Mesendoderm (in vitro differentiated cells): Measurements from ENCODE around the gene TAS2R43.
"Not testable (repeated sequence)": the region's sequence is repeated elsewhere in the genome, so short reads cannot be mapped to it uniquely, and the experiment has no call there.

Source experiments
- DNase-seq: peaks from one replicate; pipeline ENCODE4 v3.0.0; 2013
- H2AK5ac ChIP-seq: 2 replicates; pipeline ENCODE4 v1.6.1; 2013; ENCODE audit warnings: low read length, inconsistent platforms
- H2BK120ac ChIP-seq: 2 replicates; pipeline ENCODE4 v1.6.1; 2013; ENCODE audit warnings: low read depth, mild to moderate bottlenecking, low read length, moderate library complexity, mixed read lengths
- H2BK15ac ChIP-seq: replicated peaks from 2 replicates; pipeline ENCODE4 v1.6.1; 2013; ENCODE audit warnings: low read depth, mild to moderate bottlenecking, moderate library complexity
- H2BK5ac ChIP-seq: 2 replicates; pipeline ENCODE4 v1.6.1; 2013; ENCODE audit warnings: low read length, inconsistent platforms
- H3K18ac ChIP-seq: 2 replicates; pipeline ENCODE4 v1.6.1; 2013; ENCODE audit warnings: mild to moderate bottlenecking, low read length, mixed read lengths
- H3K23ac ChIP-seq: one replicate; pipeline ENCODE4 v1.6.1; 2013; ENCODE audit warnings: low read length
- H3K27ac ChIP-seq: 2 replicates; pipeline ENCODE4 v1.5.1; 2013; ENCODE audit warnings: low read depth, mild to moderate bottlenecking, inconsistent platforms, low read length, moderate library complexity
- H3K27me3 ChIP-seq: 2 replicates; pipeline ENCODE4 v1.6.1; 2013; ENCODE audit warnings: low read length, control low read depth, mild to moderate bottlenecking, inconsistent platforms; ENCODE audit not compliant: insufficient read depth, poor library complexity
- H3K36me3 ChIP-seq: 2 replicates; pipeline ENCODE4 v1.6.1; 2013; ENCODE audit warnings: low read length, inconsistent platforms; ENCODE audit not compliant: control insufficient read depth, insufficient read depth
- H3K4ac ChIP-seq: one replicate; pipeline ENCODE4 v1.6.1; 2013; ENCODE audit warnings: low read depth, mild to moderate bottlenecking, low read length, moderate library complexity
- H3K4me1 ChIP-seq: 2 replicates; pipeline ENCODE4 v1.6.1; 2013; ENCODE audit warnings: low read depth, low read length, inconsistent platforms; ENCODE audit not compliant: control insufficient read depth
- H3K4me2 ChIP-seq: 2 replicates; pipeline ENCODE4 v1.6.1; 2013; ENCODE audit warnings: low read length
- H3K4me3 ChIP-seq: 2 replicates; pipeline ENCODE4 v1.5.1; 2013; ENCODE audit warnings: mild to moderate bottlenecking, low read length
- H3K56ac ChIP-seq: one replicate; pipeline ENCODE4 v1.6.1; 2013; ENCODE audit warnings: low read length
- H3K79me1 ChIP-seq: 2 replicates; pipeline ENCODE4 v1.6.1; 2013; ENCODE audit warnings: low read length, inconsistent platforms
- H3K79me2 ChIP-seq: 2 replicates; pipeline ENCODE4 v1.6.1; 2013; ENCODE audit warnings: mild to moderate bottlenecking, low read length; ENCODE audit not compliant: control insufficient read depth, insufficient read depth
- H3K9ac ChIP-seq: 2 replicates; pipeline ENCODE4 v1.6.1; 2013; ENCODE audit warnings: low read length, inconsistent platforms
- H4K5ac ChIP-seq: one replicate; pipeline ENCODE4 v1.6.1; 2013; ENCODE audit warnings: low read length
- H4K8ac ChIP-seq: one replicate; pipeline ENCODE4 v1.6.1; 2013; ENCODE audit warnings: low read depth, mild to moderate bottlenecking, control low read depth, low read length, moderate library complexity
- WGBS: extraction: QIAGEN DNeasy Blood & Tissue Kit; methylation state at CpG from one replicate; pipeline ENCODE4 v1.1.7; 2013; ENCODE audit warnings: low lambda C conversion rate, missing lambda C conversion rate; ENCODE audit not compliant: insufficient coverage; ENCODE audit errors: extremely low coverage; 5-methylcytosine and 5-hydroxymethylcytosine counted together

TAS2R43 gene

DNA sequence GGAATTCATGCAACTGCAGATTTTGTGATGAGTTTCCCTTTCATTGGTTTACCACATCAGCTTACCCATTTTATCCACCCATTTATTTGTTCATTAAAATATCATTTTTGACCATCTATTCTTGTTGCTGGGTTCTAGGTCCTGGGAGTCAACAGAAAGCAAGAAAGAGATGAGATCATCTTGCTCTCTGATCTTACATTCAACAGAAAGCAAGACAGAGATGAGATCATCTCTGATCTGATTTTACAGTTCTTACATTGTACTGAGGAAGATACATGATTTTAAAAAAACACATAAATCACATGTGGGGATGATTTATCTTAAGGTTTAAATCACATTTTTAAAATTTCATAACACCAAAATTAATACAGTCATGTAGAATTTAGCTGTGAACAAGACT lies 32.3 kb downstream of the TAS2R43 start:
- H2BK120ac ChIP-seq: no peak overlapping the region
- H3K4me2 ChIP-seq: no peak overlapping the region
- H3K79me1 ChIP-seq: no peaks in the 10 kb centered on the region
- no peaks in the 10 kb centered on the region for H3K4me1 ChIP-seq
- no peak for DNase-seq
- no peak overlapping the region for H2AK5ac ChIP-seq
- no peak overlapping the region for H3K9ac ChIP-seq
- H4K8ac ChIP-seq: no peak overlapping the region
- H3K4ac ChIP-seq: no peak overlapping the region
- H3K27ac ChIP-seq: no peak overlapping the region
- no peak overlapping the region for H3K56ac ChIP-seq
- no peak overlapping the region for H3K18ac ChIP-seq
- no peak overlapping the region for H3K4me3 ChIP-seq
- no peak overlapping the region for H4K5ac ChIP-seq
- no peak overlapping the region for H3K23ac ChIP-seq
- no peaks in the 10 kb centered on the region for H3K36me3 ChIP-seq
- no peak overlapping the region for H2BK5ac ChIP-seq
- no peaks in the 10 kb centered on the region for H3K27me3 ChIP-seq
- H3K79me2 ChIP-seq: no peaks in the 10 kb centered on the region
- no peak overlapping the region for H2BK15ac ChIP-seq

DNA sequence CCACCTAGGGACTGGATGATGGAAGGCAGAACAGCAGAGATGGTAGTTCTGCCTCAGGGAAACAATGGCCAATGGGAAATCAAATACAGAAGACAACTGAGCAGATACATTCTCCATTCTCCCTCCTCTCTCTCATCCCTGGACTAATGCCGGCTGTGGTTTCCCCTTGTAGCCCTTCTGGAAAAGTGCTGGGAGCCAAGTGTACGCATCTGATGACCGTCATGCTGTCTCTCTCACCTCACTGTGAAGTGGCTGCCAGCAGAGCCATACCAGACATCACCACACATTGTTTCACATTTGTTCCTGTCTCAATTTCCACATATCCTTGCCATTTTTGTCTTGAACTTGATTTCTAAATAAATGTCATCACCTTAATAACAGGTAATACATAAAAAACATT lies 33.1 kb downstream of the TAS2R43 start:
- no peaks in the 10 kb centered on the region for H3K27me3 ChIP-seq
- H4K8ac ChIP-seq: no peak overlapping the region
- no peak overlapping the region for H3K9ac ChIP-seq
- H4K5ac ChIP-seq: no peak overlapping the region
- H2BK15ac ChIP-seq: no peak overlapping the region
- H3K27ac ChIP-seq: no peak overlapping the region
- no peaks in the 10 kb centered on the region for H3K79me1 ChIP-seq
- H3K36me3 ChIP-seq: no peaks in the 10 kb centered on the region
- WGBS: no CpG with 5 or more reads among the region's 3 CpGs
- H2BK120ac ChIP-seq: no peak overlapping the region
- no peak overlapping the region for H3K4me2 ChIP-seq
- no peak for DNase-seq
- H3K4ac ChIP-seq: no peak overlapping the region
- no peaks in the 10 kb centered on the region for H3K79me2 ChIP-seq
- H3K18ac ChIP-seq: no peak overlapping the region
- H3K23ac ChIP-seq: no peak overlapping the region
- H3K56ac ChIP-seq: no peak overlapping the region
- no peak overlapping the region for H2AK5ac ChIP-seq
- no peaks in the 10 kb centered on the region for H3K4me1 ChIP-seq
- no peak overlapping the region for H2BK5ac ChIP-seq
- H3K4me3 ChIP-seq: no peak overlapping the region

- H3K23ac ChIP-seq: no peak overlapping the region
- no peak overlapping the region for H4K8ac ChIP-seq
- no peak overlapping the region for H3K56ac ChIP-seq
- H3K4me2 ChIP-seq: no peak overlapping the region
- H2BK5ac ChIP-seq: no peak overlapping the region
- no peaks in the 10 kb centered on the region for H3K36me3 ChIP-seq
- no peak overlapping the region for H4K5ac ChIP-seq
- H3K4ac ChIP-seq: no peak overlapping the region
- H3K27me3 ChIP-seq: no peaks in the 10 kb centered on the region
- no peaks in the 10 kb centered on the region for H3K4me1 ChIP-seq
- no peak overlapping the region for H3K27ac ChIP-seq
- H3K9ac ChIP-seq: no peak overlapping the region
- no peak for DNase-seq
- no peak overlapping the region for H2AK5ac ChIP-seq
- H3K18ac ChIP-seq: no peak overlapping the region
- H3K79me2 ChIP-seq: no peaks in the 10 kb centered on the region
- WGBS: no CpG with 5 or more reads among the region's 2 CpGs
- H3K79me1 ChIP-seq: no peaks in the 10 kb centered on the region
- H2BK120ac ChIP-seq: no peak overlapping the region
- H3K4me3 ChIP-seq: no peak overlapping the region
- no peak overlapping the region for H2BK15ac ChIP-seq
These were observed 36.8 kb downstream of the TAS2R43 start for GRCh38 chr12:11055306-11055705.

GRCh38 chr12:11049806-11050531 lies 42.1 kb downstream of the TAS2R43 start:
- H3K27ac ChIP-seq: not testable (repeated sequence)

GRCh38 chr12:11041366-11041765 lies 50.7 kb downstream of the TAS2R43 start:
- H3K4me2 ChIP-seq, H3K79me2 ChIP-seq, H2AK5ac ChIP-seq, H4K8ac ChIP-seq, H3K9ac ChIP-seq, H4K5ac ChIP-seq, H3K36me3 ChIP-seq, H3K4me1 ChIP-seq, H3K27me3 ChIP-seq, H3K18ac ChIP-seq, H3K27ac ChIP-seq, H2BK5ac ChIP-seq, H3K4ac ChIP-seq, H2BK15ac ChIP-seq, H3K4me3 ChIP-seq, DNase-seq, H2BK120ac ChIP-seq, H3K23ac ChIP-seq, H3K56ac ChIP-seq, H3K79me1 ChIP-seq: not testable (repeated sequence)
- no CpG with 5 or more reads among the region's 2 CpGs for WGBS

More at GRCh38 chr12:11049806-11050531, 42.1 kb downstream of the TAS2R43 start:
- H2AK5ac ChIP-seq, H3K36me3 ChIP-seq, H3K23ac ChIP-seq, H3K4me3 ChIP-seq, H3K27me3 ChIP-seq, H2BK120ac ChIP-seq, H2BK15ac ChIP-seq, H3K56ac ChIP-seq, H3K18ac ChIP-seq, H3K4me1 ChIP-seq, H3K4me2 ChIP-seq, H3K79me1 ChIP-seq, H3K4ac ChIP-seq, H4K5ac ChIP-seq, H4K8ac ChIP-seq, H3K9ac ChIP-seq, H3K79me2 ChIP-seq, H2BK5ac ChIP-seq: not testable (repeated sequence)
- WGBS: no CpG with 5 or more reads among the region's 7 CpGs
- peak; percentile 21 for DNase-seq
